ENCODE measurements around the gene TANGO6.

The TANGO6 gene

GRCh38 chr16:68823401-68824135, 19.8 kb upstream of the TANGO6 start:
- TF ChIP-seq CTCF (IDR thresholded peaks at IDR 0.05): no peak

- TF ChIP-seq CTCF (IDR thresholded peaks at IDR 0.05): no peak
Measured at GRCh38 chr16:68825427-68825826, 17.9 kb upstream of the TANGO6 start.

- TF ChIP-seq CTCF (IDR thresholded peaks at IDR 0.05): no peak
Measured at GRCh38 chr16:68826652-68827051, 16.7 kb upstream of the TANGO6 start.

- no peak for TF ChIP-seq CTCF (IDR thresholded peaks at IDR 0.05)
Measured at GRCh38 chr16:68833251-68833650, 10.1 kb upstream of the TANGO6 start.

GRCh38 chr16:68834550-68834949, 8.8 kb upstream of the TANGO6 start:
- TF ChIP-seq CTCF (IDR thresholded peaks at IDR 0.05): no peak

GRCh38 chr16:68835970-68836369, 7.4 kb upstream of the TANGO6 start:
- TF ChIP-seq CTCF (IDR thresholded peaks at IDR 0.05): no peak

- TF ChIP-seq CTCF (IDR thresholded peaks at IDR 0.05): no peak
Measured at GRCh38 chr16:68839831-68840230, 3.5 kb upstream of the TANGO6 start.

GRCh38 chr16:68844211-68844564, 857 bp downstream of the TANGO6 start:
- TF ChIP-seq CTCF (IDR thresholded peaks at IDR 0.05): no peak

Data from LNCAP (cell line).